Cardiac fibroblast (primary cell): ENCODE measurements around the gene C2orf80.
"Not testable (repeated sequence)": the region's sequence is repeated elsewhere in the genome, so short reads cannot be mapped to it uniquely, and the experiment has no call there.

Experiments used
- DNase-seq, 2 donors: peaks; one replicate each; pipeline versions ENCODE4 v3.0.0 to v3.0.0-alpha.2; 2010; ENCODE audit warnings: low read depth in 2 of 2
- H3K4me3 ChIP-seq, 2 donors: replicated peaks in 1 of 2; 1 replicate in 1 of 2; 2 replicates in 1 of 2; pipeline ENCODE4 v1.5.1; 2011; ENCODE audit warnings: low read depth in 2 of 2, low read length in 2 of 2, mild to moderate bottlenecking in 2 of 2, moderate library complexity in 1 of 2
- CTCF ChIP-seq: IDR thresholded peaks from one replicate; pipeline ENCODE4 v1.5.1; 2011; ENCODE audit warnings: low read depth, mild to moderate bottlenecking, low read length, inconsistent platforms

C2orf80 gene

GRCh38 chr2:208222351-208222750 is 32.5 kb upstream of the C2orf80 start:
- no peak overlapping the region for H3K4me3 ChIP-seq
- peak in 1 of 2 donors; percentile 45 for DNase-seq
- TF ChIP-seq CTCF: no peak

GRCh38 chr2:208221873-208222272 is 32.0 kb upstream of the C2orf80 start:
- H3K4me3 ChIP-seq, DNase-seq: not testable (repeated sequence)

GRCh38 chr2:208210688-208211451 is 21.0 kb upstream of the C2orf80 start:
- no peak for DNase-seq
- no peak for TF ChIP-seq CTCF
- no peak overlapping the region for H3K4me3 ChIP-seq

- H3K4me3 ChIP-seq: no peak overlapping the region
- DNase-seq: no peak
- TF ChIP-seq CTCF: no peak
These were observed 18.7 kb upstream of the C2orf80 start for GRCh38 chr2:208208335-208209085.

GRCh38 chr2:208207769-208208168 is 17.9 kb upstream of the C2orf80 start:
- no peak for TF ChIP-seq CTCF
- DNase-seq: no peak

GRCh38 chr2:208204166-208204565 is 14.3 kb upstream of the C2orf80 start:
- no peak overlapping the region for H3K4me3 ChIP-seq
- no peak for DNase-seq
- TF ChIP-seq CTCF: no peak

More at GRCh38 chr2:208207769-208208168, 17.9 kb upstream of the C2orf80 start:
- H3K4me3 ChIP-seq: no peak overlapping the region

GRCh38 chr2:208195531-208195930 is 5.7 kb upstream of the C2orf80 start:
- no peak for TF ChIP-seq CTCF
- H3K4me3 ChIP-seq: no peak overlapping the region
- DNase-seq: peak in 1 of 2 donors; percentile 6
